Kidney epithelial cell (primary cell): ENCODE measurements around the gene ROM1. TPM values are rescaled to one million over a fixed set of nuclear protein-coding genes. Genes with fewer than 3 reads are reported as not detected.

Experiments used
- DNase-seq: peaks from one replicate; pipeline ENCODE4 v3.0.0-alpha.2; 2010; ENCODE audit warnings: low read depth
- H3K27me3 ChIP-seq: 2 replicates; pipeline ENCODE4 v1.6.0; 2011; ENCODE audit warnings: low read length; ENCODE audit not compliant: control insufficient read depth, insufficient read depth
- H3K36me3 ChIP-seq: 2 replicates; pipeline ENCODE4 v1.5.1; 2011; ENCODE audit warnings: low read length; ENCODE audit not compliant: control insufficient read depth, insufficient read depth
- H3K4me3 ChIP-seq: 2 replicates; pipeline ENCODE4 v1.5.1; 2011; ENCODE audit warnings: low read depth, mild to moderate bottlenecking, control low read depth, low read length
- total RNA-seq: library from RNA; depleted of rRNA; stranded (reverse); fragments of >200 nt; gene quantifications from 2 replicates; pipeline ENCODE4 v1.2.3, GENCODE V29; 2015
- TF ChIP-seq, protein P1 (sequence below): IDR thresholded peaks from 2 replicates; pipeline ENCODE4 v1.5.1; 2011; ENCODE audit warnings: mild to moderate bottlenecking, moderate library complexity, low read length, control low read depth, inconsistent platforms; ENCODE audit not compliant: insufficient read depth, poor library complexity, severe bottlenecking

Gene ROM1
- total RNA-seq, 1 donor from 2014 or later, result 1.4 TPM

DNA sequence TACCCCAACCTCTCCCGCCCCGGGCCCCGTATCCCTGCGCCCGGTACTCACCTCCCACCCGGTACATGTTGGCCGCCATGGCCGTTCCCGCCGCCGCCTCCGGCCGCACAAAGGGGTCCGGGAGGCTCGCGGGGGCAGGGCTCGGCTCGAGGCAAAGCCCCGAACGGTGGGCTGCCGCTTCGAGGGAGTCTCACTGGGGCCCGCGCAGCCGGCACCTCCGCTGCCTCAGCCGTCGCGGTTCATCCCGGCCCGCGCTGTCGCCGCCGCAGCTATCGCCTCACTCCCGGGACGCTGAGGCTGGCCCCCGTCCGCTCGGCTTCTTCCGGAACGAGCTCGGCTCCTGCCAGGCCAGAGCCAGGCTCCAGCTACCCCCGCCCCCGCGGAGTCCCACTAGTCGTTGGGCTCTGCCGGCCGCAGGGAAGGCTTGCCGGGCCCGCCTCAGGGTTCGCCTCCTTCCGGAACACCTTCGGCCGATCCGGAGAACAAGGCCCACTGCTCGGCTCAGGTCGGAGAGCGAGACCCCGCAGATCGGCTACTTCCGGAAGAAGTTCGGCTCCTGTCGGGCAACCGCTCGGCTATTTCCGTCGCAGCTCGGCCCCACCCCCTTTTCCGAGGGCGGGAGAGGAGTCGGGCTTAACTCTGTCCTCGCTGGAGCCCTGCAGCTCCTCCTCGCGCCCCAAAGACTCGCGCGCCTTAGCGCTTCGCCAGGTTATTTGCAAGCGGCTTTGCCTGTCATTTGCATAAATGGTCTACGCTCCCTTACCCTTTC, 11.5 kb upstream of the ROM1 start, which contains the start of gene MTA2:
Gene MTA2, minus strand, starts transcription at position 494 of the 769 bp plus-strand sequence. Its CDS starts 415 bp downstream, at position 79.
- Histone ChIP-seq H3K36me3 (no peaks in the 10 kb centered on the region), H3K4me3 (peak within 1 kb of the TSS; percentile 84), H3K27me3 (no peaks in the 10 kb centered on the region)
- peak; percentile 77 for DNase-seq
- TF ChIP-seq, protein P1, sequence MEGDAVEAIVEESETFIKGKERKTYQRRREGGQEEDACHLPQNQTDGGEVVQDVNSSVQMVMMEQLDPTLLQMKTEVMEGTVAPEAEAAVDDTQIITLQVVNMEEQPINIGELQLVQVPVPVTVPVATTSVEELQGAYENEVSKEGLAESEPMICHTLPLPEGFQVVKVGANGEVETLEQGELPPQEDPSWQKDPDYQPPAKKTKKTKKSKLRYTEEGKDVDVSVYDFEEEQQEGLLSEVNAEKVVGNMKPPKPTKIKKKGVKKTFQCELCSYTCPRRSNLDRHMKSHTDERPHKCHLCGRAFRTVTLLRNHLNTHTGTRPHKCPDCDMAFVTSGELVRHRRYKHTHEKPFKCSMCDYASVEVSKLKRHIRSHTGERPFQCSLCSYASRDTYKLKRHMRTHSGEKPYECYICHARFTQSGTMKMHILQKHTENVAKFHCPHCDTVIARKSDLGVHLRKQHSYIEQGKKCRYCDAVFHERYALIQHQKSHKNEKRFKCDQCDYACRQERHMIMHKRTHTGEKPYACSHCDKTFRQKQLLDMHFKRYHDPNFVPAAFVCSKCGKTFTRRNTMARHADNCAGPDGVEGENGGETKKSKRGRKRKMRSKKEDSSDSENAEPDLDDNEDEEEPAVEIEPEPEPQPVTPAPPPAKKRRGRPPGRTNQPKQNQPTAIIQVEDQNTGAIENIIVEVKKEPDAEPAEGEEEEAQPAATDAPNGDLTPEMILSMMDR, result no peak

DNA sequence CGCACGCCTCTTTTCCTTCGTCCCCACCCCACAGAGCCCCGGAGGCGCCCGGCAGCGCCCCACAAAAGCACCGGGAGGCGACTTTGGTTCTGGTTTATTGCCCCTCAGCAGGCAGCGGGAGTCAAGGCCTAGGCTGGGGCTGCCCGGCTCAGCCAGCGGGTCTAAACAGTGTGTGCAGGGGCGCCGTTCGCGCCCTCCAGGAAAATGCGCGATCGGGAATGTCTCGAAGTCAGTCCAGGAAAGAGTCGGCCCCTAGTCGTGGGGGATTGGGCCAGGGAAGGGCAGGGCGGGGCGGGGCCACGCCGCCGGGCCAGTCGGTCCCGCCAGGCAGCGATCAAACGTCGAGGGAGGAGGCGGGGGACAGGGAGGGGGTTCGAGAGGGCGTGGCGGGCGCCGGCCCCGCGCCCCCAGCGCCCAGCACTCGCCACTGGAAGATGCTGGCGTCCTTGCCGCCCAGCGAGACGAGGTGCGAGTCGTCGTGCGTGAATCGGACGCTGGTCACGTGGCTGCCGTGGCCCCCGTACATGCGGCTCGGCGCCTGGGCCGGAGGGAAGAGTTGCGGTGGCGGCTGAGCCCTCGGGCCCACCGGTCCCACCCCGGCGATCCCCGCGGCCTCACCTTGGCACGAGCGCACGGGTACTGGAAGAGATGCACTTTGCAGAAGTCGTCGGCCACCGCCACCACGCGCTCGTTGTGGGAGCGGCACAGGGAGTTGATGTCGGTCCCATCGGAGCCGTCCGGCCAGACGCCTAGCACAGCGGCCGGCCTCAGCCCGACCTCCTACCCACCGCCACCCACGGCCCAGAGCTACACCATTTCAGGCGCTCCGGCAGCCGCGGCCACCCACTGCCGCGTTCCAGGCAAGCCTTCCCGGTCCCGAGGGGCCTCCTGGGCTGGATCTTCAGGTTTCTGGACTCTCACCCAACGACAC, 10.7 kb upstream of the ROM1 start:
- no peaks in the 10 kb centered on the region for H3K27me3 ChIP-seq
- H3K4me3 ChIP-seq, result peak overlapping the region; percentile 34
- H3K36me3 ChIP-seq, result no peaks in the 10 kb centered on the region
- TF ChIP-seq, protein P1, result no peak
- no peak for DNase-seq

DNA sequence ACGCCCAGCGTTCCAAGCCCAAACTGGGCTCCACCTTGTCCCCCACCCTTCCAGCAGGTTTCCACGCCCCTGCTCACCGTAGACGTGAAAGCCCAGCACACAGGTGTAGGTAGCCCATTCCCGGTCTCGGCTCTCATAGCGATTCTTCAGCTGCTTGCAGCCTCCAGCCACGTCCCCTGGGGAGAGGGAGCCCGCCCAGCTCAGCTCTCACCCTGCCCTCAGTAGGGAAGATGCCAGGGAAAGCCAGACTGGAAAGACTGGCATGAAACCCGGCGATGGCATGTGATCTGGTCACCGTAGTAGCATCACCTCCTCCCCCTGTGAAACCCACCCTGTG, 10.0 kb upstream of the ROM1 start:
- H3K36me3 ChIP-seq, result no peaks in the 10 kb centered on the region
- TF ChIP-seq, protein P1, result no peak
- DNase-seq, result no peak
- H3K27me3 ChIP-seq, result no peaks in the 10 kb centered on the region
- H3K4me3 ChIP-seq, result no peak overlapping the region

DNA sequence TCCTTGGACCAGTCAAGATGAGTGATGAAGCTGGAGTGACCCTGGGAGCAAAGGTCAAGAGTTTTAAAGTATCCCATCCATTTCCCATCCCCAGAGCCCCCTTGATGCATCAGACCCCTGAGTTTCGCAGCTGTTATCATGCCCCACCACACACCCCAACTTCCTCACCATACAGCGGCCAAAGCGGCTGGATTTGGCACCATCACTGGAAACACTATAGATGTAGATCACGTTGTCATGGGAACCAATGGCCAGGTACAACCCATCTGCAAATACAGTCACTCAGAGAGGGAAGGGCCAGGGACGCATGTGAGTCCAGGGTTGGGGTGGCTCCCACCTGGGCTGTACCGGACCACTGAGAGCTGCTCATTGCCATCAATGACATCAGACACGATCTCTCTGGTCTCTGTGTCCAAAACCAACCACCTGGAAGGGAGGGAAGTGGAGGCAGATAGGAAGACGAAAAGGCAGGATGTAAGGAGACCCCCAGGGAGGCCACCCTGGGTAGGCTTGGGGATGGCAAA, 9.2 kb upstream of the ROM1 start:
- Histone ChIP-seq H3K27me3 (no peaks in the 10 kb centered on the region), H3K36me3 (no peaks in the 10 kb centered on the region), H3K4me3 (no peak overlapping the region)
- TF ChIP-seq, protein P1, result no peak
- DNase-seq, result no peak

DNA sequence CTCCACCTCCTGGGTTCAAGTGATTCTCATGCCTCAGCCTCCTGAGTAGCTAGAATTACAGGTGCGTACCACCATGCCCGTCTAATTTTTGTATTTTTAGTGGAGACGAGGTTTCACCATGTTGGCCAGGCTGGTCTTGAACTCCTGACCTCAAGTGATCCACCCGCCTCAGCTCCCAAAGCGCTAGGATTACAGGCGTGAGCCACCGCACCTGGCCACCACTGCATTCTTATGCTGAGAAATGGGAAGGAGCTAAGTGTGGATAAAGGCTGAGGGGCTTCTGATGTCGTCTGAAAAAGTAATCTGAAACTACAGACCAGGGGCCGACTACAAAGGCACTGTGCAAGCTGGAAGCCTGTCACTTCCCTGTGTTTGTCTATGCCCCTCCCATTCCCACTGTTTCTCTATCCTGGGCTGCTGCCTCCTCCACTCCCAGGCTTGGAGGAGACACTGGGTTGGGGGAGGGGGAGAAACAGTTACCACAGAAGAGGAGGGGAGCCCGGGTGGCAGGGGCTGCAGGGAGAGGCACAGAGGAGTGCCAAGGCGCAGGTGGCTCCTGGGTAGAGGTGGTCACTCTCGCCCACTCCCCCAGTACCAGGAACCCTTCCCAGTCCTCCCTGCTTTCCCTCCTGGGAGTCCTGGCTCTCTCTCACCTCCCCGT, 8.5 kb upstream of the ROM1 start:
- Histone ChIP-seq H3K36me3 (no peaks in the 10 kb centered on the region), H3K27me3 (no peaks in the 10 kb centered on the region), H3K4me3 (no peak overlapping the region)
- TF ChIP-seq, protein P1, result no peak
- no peak for DNase-seq
